Glomerular visceral epithelial cell (primary cell): ENCODE results near the gene OR52A1.

Experiments used
- DNase-seq: peaks from one replicate; pipeline ENCODE4 v3.0.0-alpha.2; 2016; ENCODE audit errors: extremely low spot score

The OR52A1 gene

GRCh38 chr11:5131584-5132335, 22.8 kb downstream of the OR52A1 start:
- DNase-seq: no peak

GRCh38 chr11:5129457-5129877, 25.1 kb downstream of the OR52A1 start:
- DNase-seq: no peak

GRCh38 chr11:5124891-5125620, 29.5 kb downstream of the OR52A1 start:
- no peak for DNase-seq

GRCh38 chr11:5123802-5124521, 30.6 kb downstream of the OR52A1 start:
- peak; percentile 53 for DNase-seq

GRCh38 chr11:5118893-5119292, 35.7 kb downstream of the OR52A1 start:
- DNase-seq: no peak

GRCh38 chr11:5117588-5117987, 37.0 kb downstream of the OR52A1 start:
- no peak for DNase-seq

GRCh38 chr11:5115339-5115738, 39.2 kb downstream of the OR52A1 start:
- no peak for DNase-seq

GRCh38 chr11:5107285-5107684, 47.3 kb downstream of the OR52A1 start:
- DNase-seq: no peak

GRCh38 chr11:5103066-5103465, 51.5 kb downstream of the OR52A1 start:
- DNase-seq: no peak

GRCh38 chr11:5102246-5102645, 52.3 kb downstream of the OR52A1 start:
- DNase-seq: no peak

GRCh38 chr11:5096011-5096410, 58.5 kb downstream of the OR52A1 start:
- no peak for DNase-seq
